OCI-LY1 (cell line): ENCODE data around the gene VPS11.

ENCODE experiments used
- H2AFZ ChIP-seq: fragments of 200-600 bp; sonication (generic), shearing (Covaris generic); 2 replicates; pipeline ENCODE4 v1.6.0; 2014; ENCODE audit warnings: antibody characterized with exemption, mild to moderate bottlenecking, low read length
- H3F3A ChIP-seq: fragments of 200-600 bp; sonication (generic), shearing (Covaris generic); 2 replicates; pipeline ENCODE4 v1.6.0; 2014; ENCODE audit warnings: mild to moderate bottlenecking, antibody characterized with exemption, low read length, moderate library complexity; ENCODE audit not compliant: insufficient read depth
- H3K27ac ChIP-seq: fragments of 200-600 bp; sonication (generic); 2 replicates; pipeline ENCODE4 v1.5.1; 2014; ENCODE audit warnings: low read length, mixed run types, mild to moderate bottlenecking, low read depth; ENCODE audit not compliant: poor library complexity, severe bottlenecking
- H3K27me3 ChIP-seq: fragments of 200-600 bp; sonication (generic); 2 replicates; pipeline ENCODE4 v1.6.0; 2014; ENCODE audit warnings: antibody characterized with exemption, mild to moderate bottlenecking, low read length, moderate library complexity; ENCODE audit not compliant: insufficient read depth
- H3K36me3 ChIP-seq: fragments of 200-600 bp; sonication (generic); 2 replicates; pipeline ENCODE4 v1.6.1; 2014; ENCODE audit warnings: mild to moderate bottlenecking, antibody characterized with exemption, low read length, moderate library complexity, mixed read lengths; ENCODE audit not compliant: insufficient read depth
- H3K4me1 ChIP-seq: fragments of 200-600 bp; sonication (generic); 2 replicates; pipeline ENCODE4 v1.5.1; 2014; ENCODE audit warnings: mild to moderate bottlenecking, low read length, moderate library complexity; ENCODE audit not compliant: insufficient read depth, severe bottlenecking
- H3K4me2 ChIP-seq: fragments of 200-600 bp; sonication (generic), shearing (Covaris generic); 2 replicates; pipeline ENCODE4 v1.6.1; 2014; ENCODE audit warnings: low read length
- H3K4me3 ChIP-seq: fragments of 200-600 bp; sonication (generic); 2 replicates; pipeline ENCODE4 v1.5.1; 2014; ENCODE audit warnings: low read length, low read depth, mild to moderate bottlenecking, mixed read lengths; ENCODE audit not compliant: poor library complexity, severe bottlenecking
- H3K79me2 ChIP-seq: fragments of 200-600 bp; shearing (Covaris generic); 2 replicates; pipeline ENCODE4 v1.6.1; 2016; ENCODE audit warnings: mixed run types, low read length, mixed read lengths; ENCODE audit not compliant: insufficient read depth
- H3K9ac ChIP-seq: fragments of 200-600 bp; sonication (generic), shearing (Covaris generic); 2 replicates; pipeline ENCODE4 v1.6.1; 2014; ENCODE audit warnings: mild to moderate bottlenecking, low read length, mixed read lengths
- H3K9me2 ChIP-seq: fragments of 200-600 bp; sonication (generic), shearing (Covaris generic); 2 replicates; pipeline ENCODE4 v1.6.1; 2014; ENCODE audit warnings: low read depth, mild to moderate bottlenecking, low read length, mixed read lengths
- H3K9me3 ChIP-seq: fragments of 200-600 bp; shearing (Covaris generic); 2 replicates; pipeline ENCODE4 v1.6.1; 2014; ENCODE audit warnings: low read length, mixed read lengths
- H4K20me1 ChIP-seq: fragments of 200-600 bp; sonication (generic), shearing (Covaris generic); 2 replicates; pipeline ENCODE4 v1.6.0; 2016; ENCODE audit warnings: mild to moderate bottlenecking, low read length; ENCODE audit not compliant: insufficient read depth
- CTCF ChIP-seq: fragments of 200-600 bp; sonication (generic), shearing (Covaris generic); IDR thresholded peaks from 2 replicates; pipeline ENCODE4 v1.5.1; 2017; ENCODE audit warnings: mild to moderate bottlenecking, antibody characterized with exemption, low read length, moderate library complexity, mixed read lengths
- EZH2 ChIP-seq: fragments of 200-600 bp; sonication (generic), shearing (Covaris generic); IDR thresholded peaks from 2 replicates; pipeline ENCODE4 v1.8.0; 2017; ENCODE audit warnings: borderline replicate concordance, mixed run types, mild to moderate bottlenecking, antibody characterized with exemption, low read length, moderate library complexity, mixed read lengths

VPS11 gene

GRCh38 chr11:119118946-119119345 is 51.3 kb downstream of the VPS11 start:
- Histone ChIP-seq H3K9me2 (no peaks in the 10 kb centered on the region), H2AFZ (no peak overlapping the region), H3K27ac (no peak overlapping the region), H3K79me2 (peaks cover 4% of the 10 kb centered on the region), H3K9me3 (no peaks in the 10 kb centered on the region), H3K36me3 (peaks cover 22% of the 10 kb centered on the region; the same call in 1 of the 2 replicates), H3F3A (no peaks in the 10 kb centered on the region), H3K27me3 (no peaks in the 10 kb centered on the region), H3K4me3 (no peak overlapping the region), H3K4me1 (peaks cover 22% of the 10 kb centered on the region), H3K4me2 (no peak overlapping the region), H4K20me1 (no peaks in the 10 kb centered on the region), H3K9ac (no peak overlapping the region)
- TF ChIP-seq EZH2 (no peak), CTCF (no peak)

GRCh38 chr11:119120639-119121007 is 53.0 kb downstream of the VPS11 start:
- TF ChIP-seq EZH2, result no peak
- no peak for TF ChIP-seq CTCF
- Histone ChIP-seq H3K27ac (peak overlapping the region; percentile 21), H3K9me3 (no peaks in the 10 kb centered on the region), H4K20me1 (no peaks in the 10 kb centered on the region), H3K27me3 (no peaks in the 10 kb centered on the region), H3K4me1 (peaks cover 22% of the 10 kb centered on the region), H3K4me2 (peak overlapping the region; percentile 86), H3K9ac (peak overlapping the region; percentile 71), H3K9me2 (no peaks in the 10 kb centered on the region), H3K36me3 (peaks cover 18% of the 10 kb centered on the region), H2AFZ (no peak overlapping the region), H3K4me3 (peak overlapping the region; percentile 98), H3F3A (no peaks in the 10 kb centered on the region), H3K79me2 (peaks cover 4% of the 10 kb centered on the region)

- no peaks in the 10 kb centered on the region for H3K9me2 ChIP-seq
- peaks cover 22% of the 10 kb centered on the region for H3K4me1 ChIP-seq
- no peaks in the 10 kb centered on the region for H4K20me1 ChIP-seq
- H3K36me3 ChIP-seq, result peaks cover 14% of the 10 kb centered on the region
- no peaks in the 10 kb centered on the region for H3K27me3 ChIP-seq
- peak within 1 kb of the TSS; percentile 91 for H3K9ac ChIP-seq
- H2AFZ ChIP-seq, result no peak within 1 kb of the TSS
- TF ChIP-seq CTCF, result no peak
- no peak for TF ChIP-seq EZH2
- H3K27ac ChIP-seq, result peak within 1 kb of the TSS; percentile 21
- H3K9me3 ChIP-seq, result no peaks in the 10 kb centered on the region
- peak within 1 kb of the TSS; percentile 86 for H3K4me2 ChIP-seq
- H3F3A ChIP-seq, result no peaks in the 10 kb centered on the region
- peak within 1 kb of the TSS; percentile 98 for H3K4me3 ChIP-seq
- peaks cover 4% of the 10 kb centered on the region for H3K79me2 ChIP-seq
Measured at GRCh38 chr11:119121008-119121810, 53.6 kb downstream of the VPS11 start, which contains the start of gene HINFP. HINFP (plus strand) TSS chr11:119121580; CDS start chr11:119126945, 5,365 bp downstream.
